ENCODE results near the gene NUDT3.

Gene NUDT3

DNA sequence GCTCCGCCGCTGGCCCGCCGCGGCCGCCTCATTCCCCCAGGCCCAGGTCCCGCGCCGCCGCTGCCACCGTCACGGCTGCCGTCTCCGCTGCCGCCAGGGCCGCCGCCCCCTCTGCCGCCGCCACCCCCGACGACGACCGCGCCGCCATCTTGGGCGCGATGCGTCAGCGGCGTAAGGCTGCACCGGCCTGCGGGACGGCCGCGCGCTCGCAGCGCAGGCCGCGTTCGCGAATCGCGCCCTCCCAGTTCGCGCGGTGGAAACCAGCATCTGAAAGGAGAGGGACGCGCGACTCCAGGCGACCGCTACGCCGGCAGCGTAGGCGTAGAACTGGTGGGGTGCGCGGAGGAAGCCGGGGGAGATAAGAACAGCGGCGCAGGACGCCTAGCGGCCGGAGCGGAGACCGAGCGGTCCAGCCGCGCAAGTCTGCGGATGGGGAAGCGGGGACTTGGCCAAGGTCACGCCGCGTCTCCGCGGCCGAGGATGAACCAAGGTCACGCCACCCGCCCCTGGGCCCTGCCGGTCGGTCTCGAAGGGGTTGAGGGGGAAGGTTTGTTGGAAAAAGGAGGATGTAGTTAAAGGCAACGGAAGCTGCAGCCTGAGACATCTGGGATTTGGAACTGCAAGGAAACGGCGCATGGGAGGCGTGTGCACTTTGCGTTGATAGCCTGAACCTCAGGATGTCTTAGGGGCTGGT is at the start of gene NUDT3:
NUDT3 (minus strand) TSS at position 173 of the 694 bp plus-strand sequence. CDS start 307 bp downstream, outside the sequence.
- peak; percentile 94 for DNase-seq (ENCODE audit: low spot score)
- Mint-ChIP-seq H3K9me3 (peaks cover 10% of the 10 kb centered on the region), H3K36me3 (ENCODE audit: low read depth) (peaks cover 3% of the 10 kb centered on the region), H3K4me1 (ENCODE audit: low read depth) (peaks cover 12% of the 10 kb centered on the region), H3K4me3 (peak within 1 kb of the TSS; percentile 99), H3K27ac (peak within 1 kb of the TSS; percentile 88), H3K27me3 (ENCODE audit: low read depth) (no peaks in the 10 kb centered on the region)

DNA sequence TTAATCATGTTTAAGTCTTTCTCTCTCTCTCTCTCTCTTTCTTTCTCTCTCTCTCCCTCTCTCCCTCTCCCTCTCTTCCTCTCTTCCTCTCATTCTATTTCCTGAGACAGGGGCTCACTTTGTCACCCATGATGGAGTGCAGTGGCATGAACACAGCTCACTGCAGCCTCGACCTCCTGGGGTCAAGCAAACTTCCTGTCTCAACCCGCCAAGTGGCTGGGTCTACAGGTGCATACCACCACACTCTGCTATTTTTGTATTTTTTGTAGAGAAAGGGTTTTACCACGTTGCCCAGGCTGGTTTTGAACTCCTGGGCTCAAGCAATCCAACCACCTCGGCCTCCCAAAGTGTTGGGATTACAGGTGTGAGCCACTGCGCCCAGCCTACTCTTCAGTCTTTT is 49.1 kb upstream of the NUDT3 start:
- no peak overlapping the region for H3K4me3 Mint-ChIP-seq
- no peak for DNase-seq (ENCODE audit: low spot score)
- no peaks in the 10 kb centered on the region for H3K9me3 Mint-ChIP-seq
- no peak overlapping the region for H3K27ac Mint-ChIP-seq
- H3K27me3 Mint-ChIP-seq (ENCODE audit: low read depth): no peaks in the 10 kb centered on the region
- no peaks in the 10 kb centered on the region for H3K36me3 Mint-ChIP-seq (ENCODE audit: low read depth)
- H3K4me1 Mint-ChIP-seq (ENCODE audit: low read depth): no peaks in the 10 kb centered on the region

DNA sequence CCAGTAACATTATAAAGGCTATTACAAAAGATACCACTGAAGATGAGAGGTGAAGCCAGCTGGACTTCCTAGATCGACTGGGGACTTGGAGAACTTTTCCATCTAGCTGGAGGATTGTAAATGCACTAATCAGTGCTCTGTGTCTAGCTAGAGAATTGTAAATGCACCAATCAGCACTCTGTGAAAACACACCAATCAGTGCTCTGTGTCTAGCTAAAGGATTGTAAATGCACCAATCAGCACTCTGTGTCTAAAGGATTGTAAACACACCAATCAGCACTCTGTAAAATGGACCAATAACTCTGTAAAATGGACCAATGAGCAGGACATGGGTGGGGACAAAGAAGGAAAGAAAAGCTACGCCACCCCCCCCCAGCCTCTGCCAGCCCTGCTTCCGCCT is 47.0 kb upstream of the NUDT3 start:
- H3K9me3 Mint-ChIP-seq: no peaks in the 10 kb centered on the region
- H3K4me1 Mint-ChIP-seq (ENCODE audit: low read depth): no peaks in the 10 kb centered on the region
- H3K27me3 Mint-ChIP-seq (ENCODE audit: low read depth): no peaks in the 10 kb centered on the region
- no peak overlapping the region for H3K4me3 Mint-ChIP-seq
- H3K36me3 Mint-ChIP-seq (ENCODE audit: low read depth): no peaks in the 10 kb centered on the region
- H3K27ac Mint-ChIP-seq: no peak overlapping the region
- DNase-seq (ENCODE audit: low spot score): no peak

DNA sequence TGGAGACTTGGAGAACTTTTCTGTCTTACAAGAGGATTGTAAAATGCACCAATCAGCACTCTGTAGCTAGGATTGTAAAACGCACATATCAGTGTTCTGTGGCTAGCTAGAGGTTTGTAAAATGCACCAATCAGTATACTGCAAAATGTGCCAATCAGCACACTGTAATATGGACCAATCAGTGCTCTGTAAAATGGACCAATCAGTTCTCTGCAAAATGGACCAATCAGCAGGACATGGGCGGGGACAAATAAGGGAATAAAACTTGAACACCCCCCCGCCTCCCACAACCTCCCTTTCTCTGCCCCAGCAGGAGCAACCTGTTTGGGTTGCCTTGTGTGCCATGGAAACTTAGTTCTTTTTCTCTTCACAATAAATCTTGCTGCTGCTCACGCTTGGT is 46.2 kb upstream of the NUDT3 start:
- DNase-seq (ENCODE audit: low spot score): no peak
- Mint-ChIP-seq H3K4me1 (ENCODE audit: low read depth) (no peaks in the 10 kb centered on the region), H3K4me3 (no peak overlapping the region), H3K9me3 (no peaks in the 10 kb centered on the region), H3K27me3 (ENCODE audit: low read depth) (no peaks in the 10 kb centered on the region), H3K36me3 (ENCODE audit: low read depth) (no peaks in the 10 kb centered on the region), H3K27ac (no peak overlapping the region)

DNA sequence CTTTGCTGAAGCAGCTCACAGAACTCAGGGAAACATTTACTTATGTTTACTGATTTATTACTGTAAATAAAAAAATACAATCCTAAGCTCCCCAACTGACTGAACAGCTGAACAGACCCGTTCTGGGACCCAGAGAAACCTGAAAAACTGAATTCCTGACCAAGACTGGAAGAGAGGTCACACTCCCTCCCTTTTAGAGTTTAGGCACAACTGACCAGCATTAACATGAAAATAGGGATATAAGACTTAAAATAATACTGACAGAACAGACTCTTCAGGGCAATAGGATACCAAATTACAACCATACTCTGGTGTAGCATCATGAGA is 45.1 kb upstream of the NUDT3 start:
- H3K27ac Mint-ChIP-seq: no peak overlapping the region
- no peaks in the 10 kb centered on the region for H3K9me3 Mint-ChIP-seq
- H3K4me1 Mint-ChIP-seq (ENCODE audit: low read depth): no peaks in the 10 kb centered on the region
- no peak for DNase-seq (ENCODE audit: low spot score)
- no peaks in the 10 kb centered on the region for H3K27me3 Mint-ChIP-seq (ENCODE audit: low read depth)
- no peaks in the 10 kb centered on the region for H3K36me3 Mint-ChIP-seq (ENCODE audit: low read depth)
- no peak overlapping the region for H3K4me3 Mint-ChIP-seq

DNA sequence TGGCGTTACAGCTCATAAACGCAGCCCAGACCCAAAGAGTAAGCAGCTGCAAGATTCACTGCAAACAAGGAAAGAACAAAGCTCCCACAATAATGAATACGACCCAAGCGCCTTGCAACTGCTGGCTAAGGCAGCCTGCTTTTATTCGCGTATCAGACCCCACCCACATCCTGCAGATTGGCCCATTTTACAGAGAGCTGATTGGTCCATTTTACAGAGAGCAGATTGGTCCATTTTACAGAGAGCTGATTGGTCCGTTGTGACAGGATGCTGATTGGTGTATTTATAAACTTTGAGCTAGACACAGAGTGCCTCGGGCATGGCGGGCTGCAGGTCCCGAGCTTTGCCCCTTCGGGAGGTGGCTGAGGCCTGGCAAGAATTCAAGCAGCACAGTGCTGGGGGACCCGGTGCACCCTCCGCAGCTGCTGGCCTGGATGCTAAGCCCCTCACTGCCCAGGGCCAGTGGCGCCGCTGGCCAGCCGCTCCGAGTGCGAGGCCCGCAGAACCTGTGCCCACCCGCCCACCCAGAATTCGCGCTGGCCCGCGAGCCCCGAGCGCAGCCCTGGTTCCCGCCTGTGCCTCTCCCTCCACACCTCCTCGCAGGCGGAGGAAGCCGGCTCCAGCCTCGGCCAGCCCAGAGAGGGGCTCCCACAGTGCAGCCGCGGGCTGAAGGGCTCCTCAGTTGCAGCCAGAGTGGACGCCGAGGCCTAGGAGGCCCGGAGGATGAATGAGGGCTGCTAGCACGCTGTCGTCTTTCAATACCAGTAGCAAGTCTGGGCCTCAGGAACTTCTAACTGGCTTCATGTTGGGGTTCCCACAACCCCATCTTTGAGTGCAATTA is 44.6 kb upstream of the NUDT3 start:
- Mint-ChIP-seq H3K27ac (no peak overlapping the region), H3K36me3 (ENCODE audit: low read depth) (no peaks in the 10 kb centered on the region), H3K9me3 (no peaks in the 10 kb centered on the region), H3K4me1 (ENCODE audit: low read depth) (no peaks in the 10 kb centered on the region), H3K27me3 (ENCODE audit: low read depth) (no peaks in the 10 kb centered on the region), H3K4me3 (no peak overlapping the region)
- DNase-seq (ENCODE audit: low spot score): no peak

DNA sequence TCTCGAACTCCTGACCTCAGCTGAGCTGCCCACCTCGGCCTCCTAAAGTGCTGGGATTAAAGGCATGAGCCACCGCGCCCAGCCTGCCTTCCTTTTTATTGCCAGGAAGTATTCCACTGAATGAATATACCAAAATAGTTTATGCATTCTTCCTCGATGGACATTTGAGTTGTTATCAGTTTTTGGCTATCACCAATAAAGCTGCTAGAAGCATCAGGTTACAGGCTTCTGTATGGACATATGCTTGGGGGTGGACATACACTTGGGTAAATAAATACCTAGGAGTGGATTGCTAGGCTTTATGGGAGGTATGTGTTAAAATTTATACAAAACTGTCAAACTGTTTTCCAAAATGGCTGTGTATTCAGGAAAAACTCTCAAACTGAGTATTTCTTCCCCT is 43.4 kb upstream of the NUDT3 start:
- Mint-ChIP-seq H3K4me3 (no peak overlapping the region), H3K27ac (no peak overlapping the region), H3K4me1 (ENCODE audit: low read depth) (no peaks in the 10 kb centered on the region), H3K36me3 (ENCODE audit: low read depth) (no peaks in the 10 kb centered on the region), H3K9me3 (no peaks in the 10 kb centered on the region), H3K27me3 (ENCODE audit: low read depth) (peaks cover 6% of the 10 kb centered on the region)
- no peak for DNase-seq (ENCODE audit: low spot score)

DNA sequence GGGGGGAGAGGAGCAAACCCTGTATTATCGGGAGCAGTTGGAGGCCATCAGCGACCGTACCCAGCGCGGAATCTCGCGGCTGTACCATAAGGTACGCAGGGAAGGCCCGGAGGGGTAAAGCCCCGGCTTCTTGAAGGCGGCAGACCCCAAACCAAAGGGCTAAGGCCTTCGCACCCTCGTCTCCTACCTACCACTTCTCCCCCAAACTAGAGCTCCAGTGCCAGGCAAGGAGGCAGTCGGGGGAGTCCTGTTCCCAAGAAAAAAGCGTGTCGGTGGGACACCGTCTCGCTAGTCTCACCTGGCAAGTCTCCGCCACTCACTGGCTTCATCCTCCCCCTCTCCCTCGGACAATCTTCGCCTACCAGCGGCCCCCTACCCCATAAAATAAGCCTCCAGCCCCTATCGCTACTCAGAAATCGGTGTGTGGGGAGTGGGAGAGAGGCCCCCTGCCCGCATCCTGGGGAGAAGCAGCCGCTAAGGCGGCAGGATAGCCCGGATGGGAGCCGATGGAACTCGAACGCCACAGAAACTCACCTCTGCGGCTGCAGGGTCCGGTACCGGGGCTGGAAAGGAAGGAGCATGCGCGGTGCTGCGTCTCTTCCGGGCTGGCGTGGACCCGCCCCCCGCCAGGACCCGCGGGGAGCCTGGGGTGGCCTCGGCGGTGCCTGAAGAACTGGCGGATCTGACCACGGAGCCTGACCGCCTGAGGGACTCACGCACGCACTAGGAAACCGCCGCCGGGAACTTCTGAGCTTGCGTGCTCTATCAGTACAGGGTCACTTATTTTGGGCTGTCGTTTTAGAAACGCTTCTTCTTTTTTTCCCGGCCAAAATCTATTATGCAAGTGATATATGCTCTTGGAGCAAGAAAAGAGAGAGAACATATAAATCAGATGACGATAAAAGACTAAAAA is 33.3 kb upstream of the NUDT3 start, which contains the start of gene RPS10:
RPS10 (minus strand) TSS at position 572 of the 913 bp plus-strand sequence. CDS start 848 bp downstream, outside the sequence.
- Mint-ChIP-seq H3K4me1 (ENCODE audit: low read depth) (peaks cover 22% of the 10 kb centered on the region), H3K36me3 (ENCODE audit: low read depth) (peaks cover 37% of the 10 kb centered on the region), H3K27me3 (ENCODE audit: low read depth) (peaks cover 6% of the 10 kb centered on the region), H3K27ac (peak within 1 kb of the TSS; percentile 99), H3K9me3 (no peaks in the 10 kb centered on the region), H3K4me3 (peak within 1 kb of the TSS; percentile 100)
- peak; percentile 90 for DNase-seq (ENCODE audit: low spot score)

DNA sequence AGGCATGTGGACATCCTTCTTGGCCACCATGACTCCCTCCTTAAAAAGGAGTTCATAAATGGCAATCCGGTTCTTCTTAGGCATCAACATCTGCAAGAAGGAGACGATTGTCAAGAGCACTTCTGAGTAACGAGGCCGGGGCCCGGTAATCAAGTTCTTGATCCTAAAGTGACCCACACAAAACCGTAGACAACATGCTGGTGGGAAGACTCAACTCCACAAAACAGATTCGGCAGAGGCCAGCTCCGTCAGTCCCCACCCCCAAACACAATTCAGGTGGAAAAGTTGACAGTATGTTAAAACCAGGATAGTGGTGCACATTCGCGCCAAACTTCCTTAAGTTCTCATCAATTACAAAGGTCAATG is 32.6 kb upstream of the NUDT3 start:
- peak overlapping the region; percentile 100 for H3K4me3 Mint-ChIP-seq
- H3K36me3 Mint-ChIP-seq (ENCODE audit: low read depth): peaks cover 41% of the 10 kb centered on the region
- peaks cover 6% of the 10 kb centered on the region for H3K27me3 Mint-ChIP-seq (ENCODE audit: low read depth)
- H3K4me1 Mint-ChIP-seq (ENCODE audit: low read depth): peaks cover 22% of the 10 kb centered on the region
- no peaks in the 10 kb centered on the region for H3K9me3 Mint-ChIP-seq
- DNase-seq (ENCODE audit: low spot score): peak; percentile 6
- H3K27ac Mint-ChIP-seq: peak overlapping the region; percentile 99

DNA sequence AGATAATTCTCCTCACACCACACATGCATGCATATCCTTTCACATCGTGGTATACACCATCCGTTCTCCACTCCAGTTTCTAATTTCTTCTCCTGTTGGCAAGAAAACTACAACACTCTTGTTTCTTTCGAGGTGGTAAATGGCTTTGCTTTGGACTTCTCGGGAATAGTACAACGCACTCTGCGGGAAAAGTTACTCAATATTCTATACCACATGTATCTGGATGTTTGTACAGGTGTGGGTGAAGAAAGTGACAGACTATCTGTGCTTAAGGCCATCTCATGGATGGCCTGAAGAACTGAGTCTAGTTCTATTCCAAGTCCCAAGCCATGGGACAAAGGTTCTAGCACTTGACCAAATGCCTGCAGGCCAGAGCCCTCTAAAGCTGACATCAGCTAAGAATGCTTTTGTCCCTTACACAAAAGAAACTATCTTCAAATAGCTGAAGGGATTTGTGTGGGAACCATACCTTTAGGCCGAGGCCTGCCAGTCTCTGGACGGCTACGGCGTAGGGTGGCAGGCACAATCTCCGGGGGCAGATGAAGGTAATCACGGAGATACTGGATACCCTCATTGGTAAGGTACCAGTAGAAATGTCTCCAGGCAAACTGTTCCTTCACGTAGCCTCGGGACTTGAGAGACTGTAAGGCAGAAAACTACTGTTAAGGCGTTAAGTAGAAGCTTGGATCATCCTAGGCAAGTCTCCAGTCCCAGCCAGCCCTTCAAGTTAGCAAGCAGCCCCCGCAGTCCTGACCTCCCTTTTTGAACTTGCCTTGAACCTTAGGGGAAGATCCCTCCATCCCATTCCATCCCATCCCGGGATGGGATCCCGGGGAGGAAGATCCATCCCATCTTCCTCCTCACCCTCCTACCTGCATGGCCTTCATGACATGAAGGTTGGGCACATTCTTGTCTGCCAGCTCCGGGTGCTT is 32.0 kb upstream of the NUDT3 start:
- H3K36me3 Mint-ChIP-seq (ENCODE audit: low read depth): peaks cover 44% of the 10 kb centered on the region
- peaks cover 5% of the 10 kb centered on the region for H3K27me3 Mint-ChIP-seq (ENCODE audit: low read depth)
- H3K4me3 Mint-ChIP-seq: peak overlapping the region; percentile 100
- H3K9me3 Mint-ChIP-seq: no peaks in the 10 kb centered on the region
- peak overlapping the region; percentile 99 for H3K27ac Mint-ChIP-seq
- DNase-seq (ENCODE audit: low spot score): no peak
- peaks cover 22% of the 10 kb centered on the region for H3K4me1 Mint-ChIP-seq (ENCODE audit: low read depth)

DNA sequence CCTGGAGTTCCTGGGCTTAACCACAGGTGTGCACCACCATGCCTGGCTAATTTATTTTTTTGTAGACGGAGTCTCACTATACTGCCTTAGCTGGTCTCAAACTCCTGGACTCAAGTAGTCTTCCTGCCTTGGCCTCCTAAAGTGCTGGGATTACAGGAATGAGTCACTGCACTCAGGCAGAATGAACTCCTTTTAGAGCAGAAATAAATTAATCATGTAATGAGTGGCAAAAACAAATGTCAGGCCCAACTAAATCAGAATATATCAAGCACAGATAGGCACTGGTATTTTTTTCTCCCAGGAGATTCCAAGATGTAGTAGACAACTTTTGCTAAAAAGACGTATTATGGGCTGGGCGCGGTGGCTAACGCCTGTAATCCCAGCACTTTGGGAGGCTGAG is 30.8 kb upstream of the NUDT3 start:
- peak overlapping the region; percentile 5 for H3K4me3 Mint-ChIP-seq
- H3K4me1 Mint-ChIP-seq (ENCODE audit: low read depth): peaks cover 24% of the 10 kb centered on the region
- no peak for DNase-seq (ENCODE audit: low spot score)
- H3K27me3 Mint-ChIP-seq (ENCODE audit: low read depth): no peaks in the 10 kb centered on the region
- H3K27ac Mint-ChIP-seq: no peak overlapping the region
- peaks cover 49% of the 10 kb centered on the region for H3K36me3 Mint-ChIP-seq (ENCODE audit: low read depth)
- no peaks in the 10 kb centered on the region for H3K9me3 Mint-ChIP-seq

DNA sequence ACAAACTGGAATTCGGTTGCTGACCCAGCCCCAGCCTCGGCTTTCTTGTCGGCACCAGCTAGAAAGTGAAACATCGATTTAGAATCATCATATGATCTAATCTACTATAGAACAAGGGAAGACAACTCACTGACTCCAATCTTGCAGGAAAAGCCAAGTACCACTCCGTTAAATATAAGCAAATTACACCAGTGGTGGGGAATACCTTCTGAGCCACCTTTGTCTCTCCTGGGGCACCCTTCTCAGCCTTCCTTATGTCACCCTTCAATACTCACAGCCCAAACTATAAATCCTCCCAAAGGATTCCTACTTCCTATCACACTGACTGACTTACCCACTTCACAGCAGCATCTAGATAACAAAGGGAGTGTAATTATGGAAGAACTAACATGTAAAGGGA is 25.9 kb upstream of the NUDT3 start:
- Mint-ChIP-seq H3K27me3 (ENCODE audit: low read depth) (no peaks in the 10 kb centered on the region), H3K9me3 (no peaks in the 10 kb centered on the region), H3K4me1 (ENCODE audit: low read depth) (peaks cover 14% of the 10 kb centered on the region), H3K4me3 (no peak overlapping the region), H3K27ac (peak overlapping the region; percentile 24), H3K36me3 (ENCODE audit: low read depth) (peaks cover 57% of the 10 kb centered on the region)
- DNase-seq (ENCODE audit: low spot score): no peak

DNA sequence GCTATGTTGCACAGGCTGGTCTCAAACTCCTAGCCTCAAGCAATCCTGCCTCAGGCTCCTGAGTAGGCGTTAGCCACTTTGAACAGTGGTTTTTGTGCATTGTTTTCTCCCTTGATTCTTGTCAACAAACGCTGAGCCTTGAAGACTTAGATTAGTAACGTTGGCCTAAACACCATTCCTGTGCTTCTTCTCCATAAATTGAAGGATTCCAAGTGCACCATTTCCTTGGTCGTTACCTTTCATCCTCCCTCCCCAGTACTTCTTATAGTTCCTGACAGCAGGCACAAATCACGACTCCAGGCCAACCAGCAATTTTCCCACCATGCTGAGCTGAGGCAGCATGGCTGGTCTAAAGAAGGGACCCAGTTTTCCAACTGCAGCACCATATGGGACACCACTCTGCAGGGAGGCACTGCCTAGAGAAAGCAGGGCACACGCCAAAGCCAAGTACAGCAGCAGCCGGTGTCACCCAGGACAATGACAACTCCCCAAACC is 24.5 kb upstream of the NUDT3 start:
- H3K9me3 Mint-ChIP-seq: no peaks in the 10 kb centered on the region
- no peak overlapping the region for H3K4me3 Mint-ChIP-seq
- H3K27me3 Mint-ChIP-seq (ENCODE audit: low read depth): no peaks in the 10 kb centered on the region
- peaks cover 15% of the 10 kb centered on the region for H3K4me1 Mint-ChIP-seq (ENCODE audit: low read depth)
- DNase-seq (ENCODE audit: low spot score): no peak
- no peak overlapping the region for H3K27ac Mint-ChIP-seq
- H3K36me3 Mint-ChIP-seq (ENCODE audit: low read depth): peaks cover 52% of the 10 kb centered on the region
